G401.6 (cell line): Measurements from ENCODE around the gene GEN1.
"Not testable (repeated sequence)": the region's sequence is repeated elsewhere in the genome, so short reads cannot be mapped to it uniquely, and the experiment has no call there.

Source experiments
- FAIRE-seq: peaks from 2 replicates; lab custom pipeline; 2012; peaks lifted over from hg19 to GRCh38; lab: Jason Lieb, UNC

GEN1 gene

GRCh38 chr2:17823646-17824045, 69.7 kb downstream of the GEN1 start:
- FAIRE-seq = not testable (repeated sequence)

- FAIRE-seq = no peak
Measured at GRCh38 chr2:17827316-17827715, 73.4 kb downstream of the GEN1 start.

GRCh38 chr2:17827785-17828184, 73.8 kb downstream of the GEN1 start:
- FAIRE-seq = no peak

- peak; percentile 44 for FAIRE-seq
Measured at GRCh38 chr2:17830053-17831034, 76.4 kb downstream of the GEN1 start.

- FAIRE-seq = no peak
Measured at GRCh38 chr2:17835516-17835915, 81.6 kb downstream of the GEN1 start.
